Measurements from ENCODE around the gene PAEP. TPM values are rescaled to one million over a fixed set of nuclear protein-coding genes. Genes with fewer than 3 reads are reported as not detected.
"Not testable (repeated sequence)": the region's sequence is repeated elsewhere in the genome, so short reads cannot be mapped to it uniquely, and the experiment has no call there.

Gene PAEP
- total RNA-seq, 1 donor from 2014 or later, result not detected

GRCh38 chr9:135530146-135530545 lies 31.4 kb upstream of the PAEP start:
- intact Hi-C loops (cut with DNase I), result no loop called here
- H3K4me1 ChIP-seq, result no peaks in the 10 kb centered on the region
- no peaks in the 10 kb centered on the region for H3K9me3 ChIP-seq
- H3K4me3 ChIP-seq, result no peak overlapping the region
- TF ChIP-seq CTCF (IDR thresholded peaks at IDR 0.05), result no peak
- no peak overlapping the region for H3K27ac ChIP-seq
- no peaks in the 10 kb centered on the region for H3K36me3 ChIP-seq
- H3K27me3 ChIP-seq, result no peaks in the 10 kb centered on the region
- peak in 1 of 2 donors; percentile 31 for DNase-seq (ENCODE audit: low spot score in 2 of 2)

- TF ChIP-seq CTCF (IDR thresholded peaks at IDR 0.05), result no peak
- DNase-seq (ENCODE audit: low spot score in 2 of 2), result peak in 1 of 2 donors; percentile 51
- H3K27me3 ChIP-seq, result no peaks in the 10 kb centered on the region
Measured at GRCh38 chr9:135531096-135531495, 30.5 kb upstream of the PAEP start.

GRCh38 chr9:135533113-135533512 lies 28.4 kb upstream of the PAEP start:
- no peaks in the 10 kb centered on the region for H3K27me3 ChIP-seq
- no peak overlapping the region for H3K4me3 ChIP-seq
- DNase-seq (ENCODE audit: low spot score in 2 of 2), result no peak
- intact Hi-C loops (cut with DNase I), result no loop called here
- no peak overlapping the region for H3K27ac ChIP-seq
- H3K36me3 ChIP-seq, result no peaks in the 10 kb centered on the region
- TF ChIP-seq CTCF (IDR thresholded peaks at IDR 0.05), result no peak
- H3K9me3 ChIP-seq, result no peaks in the 10 kb centered on the region
- H3K4me1 ChIP-seq, result no peaks in the 10 kb centered on the region

More at GRCh38 chr9:135531096-135531495, 30.5 kb upstream of the PAEP start:
- no peak overlapping the region for H3K4me3 ChIP-seq
- no peaks in the 10 kb centered on the region for H3K4me1 ChIP-seq
- no peaks in the 10 kb centered on the region for H3K36me3 ChIP-seq
- H3K9me3 ChIP-seq, result no peaks in the 10 kb centered on the region
- H3K27ac ChIP-seq, result no peak overlapping the region
- intact Hi-C loops (cut with DNase I), result no loop called here

GRCh38 chr9:135533674-135534073 lies 27.9 kb upstream of the PAEP start:
- intact Hi-C loops (cut with DNase I), result no loop called here

GRCh38 chr9:135534192-135534711 lies 27.3 kb upstream of the PAEP start:
- H3K9me3 ChIP-seq; DNase-seq (ENCODE audit: low spot score in 2 of 2); H3K4me3 ChIP-seq; H3K27ac ChIP-seq; intact Hi-C loops (cut with DNase I); H3K36me3 ChIP-seq; H3K27me3 ChIP-seq; H3K4me1 ChIP-seq: not testable (repeated sequence)

More at GRCh38 chr9:135533674-135534073, 27.9 kb upstream of the PAEP start:
- no peak for TF ChIP-seq CTCF (IDR thresholded peaks at IDR 0.05)
- no peak overlapping the region for H3K4me3 ChIP-seq
- DNase-seq (ENCODE audit: low spot score in 2 of 2), result peak in 1 of 2 donors; percentile 52
- H3K27me3 ChIP-seq, result no peaks in the 10 kb centered on the region
- H3K36me3 ChIP-seq, result no peaks in the 10 kb centered on the region
- H3K27ac ChIP-seq, result no peak overlapping the region
- no peaks in the 10 kb centered on the region for H3K4me1 ChIP-seq
- H3K9me3 ChIP-seq, result no peaks in the 10 kb centered on the region

GRCh38 chr9:135534826-135535225 lies 26.7 kb upstream of the PAEP start:
- intact Hi-C loops (cut with DNase I); H3K4me1 ChIP-seq; H3K27me3 ChIP-seq; H3K9me3 ChIP-seq; H3K4me3 ChIP-seq; H3K27ac ChIP-seq; DNase-seq (ENCODE audit: low spot score in 2 of 2); H3K36me3 ChIP-seq: not testable (repeated sequence)

GRCh38 chr9:135535631-135536030 lies 25.9 kb upstream of the PAEP start:
- DNase-seq (ENCODE audit: low spot score in 2 of 2); intact Hi-C loops (cut with DNase I): not testable (repeated sequence)

More at GRCh38 chr9:135535631-135536030, 25.9 kb upstream of the PAEP start:
- H3K4me1 ChIP-seq, H3K27ac ChIP-seq, H3K36me3 ChIP-seq, H3K4me3 ChIP-seq, H3K27me3 ChIP-seq, H3K9me3 ChIP-seq: not testable (repeated sequence)

All from ascending aorta (tissue), 2 donors.